Myocyte (in vitro differentiated cells): ENCODE measurements around the gene SH3RF3. TPM values are rescaled to one million over a fixed set of nuclear protein-coding genes. Genes with fewer than 3 reads are reported as not detected.
"Not testable (repeated sequence)": the region's sequence is repeated elsewhere in the genome, so short reads cannot be mapped to it uniquely, and the experiment has no call there.

ENCODE experiments used
- DNase-seq: peaks from one replicate; pipeline ENCODE4 v3.0.0-alpha.2; 2012; ENCODE audit warnings: low read depth
- total RNA-seq: library from RNA; depleted of rRNA; stranded (reverse); fragments of >200 nt; gene quantifications from 2 replicates; pipeline ENCODE4 v1.2.3, GENCODE V29; 2014

The SH3RF3 gene
- total RNA-seq, 1 donor from 2014 or later, result 5.3 TPM

DNA sequence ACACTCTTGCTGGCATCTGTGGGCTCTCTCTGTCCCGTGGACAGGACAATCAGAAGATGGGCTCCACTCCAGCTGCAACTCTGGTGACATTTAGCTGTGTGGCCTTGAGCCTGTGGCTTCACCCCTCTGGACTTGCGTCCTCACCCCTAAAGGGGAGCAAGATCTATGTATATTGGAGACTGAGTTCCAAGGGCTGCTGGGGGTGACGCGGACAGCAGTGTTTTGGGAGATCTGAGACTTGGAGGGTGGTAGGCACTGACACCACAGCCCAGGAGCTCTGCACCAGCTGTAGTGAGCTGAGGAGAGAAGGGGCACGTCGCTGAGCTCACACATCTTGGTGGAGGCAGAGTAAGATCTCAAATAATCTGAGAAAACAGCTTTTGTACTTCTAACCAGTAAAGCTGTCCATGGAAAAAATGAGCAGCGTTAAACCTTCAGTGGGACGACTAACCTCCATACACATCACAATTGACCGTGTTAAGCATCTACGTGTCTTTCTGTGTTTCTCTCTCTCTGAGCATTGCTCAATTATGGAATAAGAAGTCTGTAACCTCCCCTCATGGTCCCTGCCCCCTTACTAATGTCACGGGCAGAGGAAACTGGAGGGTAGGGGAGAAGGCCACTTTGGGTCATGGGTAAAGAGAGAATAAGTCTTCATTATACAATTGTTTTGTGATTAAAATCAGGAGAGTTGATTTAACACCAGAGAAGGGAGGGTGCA lies 85.8 kb downstream of the SH3RF3 start:
- no peak for DNase-seq

DNA sequence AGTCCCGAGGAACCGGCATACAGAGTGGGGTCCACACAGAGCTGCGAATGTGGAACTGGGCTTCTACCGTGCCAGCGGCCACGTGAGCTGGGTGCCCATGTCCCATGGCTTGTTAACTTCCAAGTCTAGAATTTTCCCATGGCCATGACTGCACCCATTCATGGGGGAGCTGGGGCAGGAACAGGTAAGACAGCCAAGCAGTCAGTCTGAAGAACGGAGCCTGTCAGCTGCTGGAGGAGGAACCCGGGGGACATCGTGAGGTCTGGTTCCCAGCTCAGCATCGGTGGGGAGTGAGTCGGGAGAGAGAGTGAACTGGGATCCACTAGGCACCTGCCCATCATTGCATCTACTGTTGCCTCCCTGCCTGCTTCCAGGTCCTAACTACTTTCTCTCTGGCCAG lies 86.9 kb downstream of the SH3RF3 start:
- no peak for DNase-seq

DNA sequence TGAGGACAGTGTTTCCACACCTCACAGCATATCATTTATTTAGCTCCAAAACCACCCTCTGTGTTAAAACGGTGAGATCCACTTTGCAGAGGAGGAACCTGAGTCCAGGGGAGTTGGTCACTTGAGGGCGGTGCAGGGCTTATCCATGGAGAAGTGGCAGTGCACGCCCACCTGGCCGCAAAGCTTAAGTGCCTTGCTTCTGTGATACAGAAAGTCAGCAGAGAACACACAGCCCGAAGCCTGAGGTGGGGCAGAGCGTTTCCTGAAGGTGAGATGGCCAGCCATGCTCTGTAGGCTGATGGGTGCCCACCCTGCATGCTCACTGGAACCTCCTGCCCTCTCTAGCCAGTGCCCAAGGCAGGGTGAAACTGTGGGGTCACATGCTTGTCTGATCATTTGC lies 87.3 kb downstream of the SH3RF3 start:
- no peak for DNase-seq

DNA sequence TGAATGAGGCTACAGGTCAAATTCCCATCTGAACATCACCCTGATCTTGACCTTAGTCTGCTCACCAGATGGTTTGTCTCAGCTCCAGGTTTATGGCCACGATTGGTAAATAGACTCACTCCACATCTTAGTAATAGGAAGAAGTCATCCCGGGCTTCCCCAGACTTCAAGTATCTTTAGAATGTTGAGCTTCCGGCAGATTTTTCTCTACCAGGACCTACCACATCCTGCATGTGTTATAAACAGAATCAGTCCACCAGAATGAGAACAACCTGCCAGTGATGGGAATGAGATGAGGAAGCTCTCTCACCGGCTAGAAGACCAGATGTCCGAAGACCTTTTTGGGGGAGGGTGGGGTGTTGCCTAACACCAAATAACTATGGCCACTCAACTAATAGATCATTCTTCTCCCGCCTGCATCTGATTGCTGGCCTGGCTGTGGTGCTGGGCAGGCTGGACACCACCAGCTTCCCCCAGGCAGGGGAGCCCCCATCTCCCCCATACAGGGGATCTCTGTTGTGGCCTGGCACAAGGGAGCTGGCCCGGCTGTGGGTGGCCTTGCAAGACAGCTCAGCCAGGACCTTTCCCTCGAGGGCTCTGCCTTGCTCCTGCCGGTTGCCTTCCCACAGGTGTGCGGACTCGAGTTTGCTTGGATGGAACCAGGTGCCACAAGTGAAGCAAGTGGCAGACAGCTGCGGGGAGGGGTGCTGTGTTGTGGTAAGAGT lies 88.5 kb downstream of the SH3RF3 start:
- peak; percentile 53 for DNase-seq

DNA sequence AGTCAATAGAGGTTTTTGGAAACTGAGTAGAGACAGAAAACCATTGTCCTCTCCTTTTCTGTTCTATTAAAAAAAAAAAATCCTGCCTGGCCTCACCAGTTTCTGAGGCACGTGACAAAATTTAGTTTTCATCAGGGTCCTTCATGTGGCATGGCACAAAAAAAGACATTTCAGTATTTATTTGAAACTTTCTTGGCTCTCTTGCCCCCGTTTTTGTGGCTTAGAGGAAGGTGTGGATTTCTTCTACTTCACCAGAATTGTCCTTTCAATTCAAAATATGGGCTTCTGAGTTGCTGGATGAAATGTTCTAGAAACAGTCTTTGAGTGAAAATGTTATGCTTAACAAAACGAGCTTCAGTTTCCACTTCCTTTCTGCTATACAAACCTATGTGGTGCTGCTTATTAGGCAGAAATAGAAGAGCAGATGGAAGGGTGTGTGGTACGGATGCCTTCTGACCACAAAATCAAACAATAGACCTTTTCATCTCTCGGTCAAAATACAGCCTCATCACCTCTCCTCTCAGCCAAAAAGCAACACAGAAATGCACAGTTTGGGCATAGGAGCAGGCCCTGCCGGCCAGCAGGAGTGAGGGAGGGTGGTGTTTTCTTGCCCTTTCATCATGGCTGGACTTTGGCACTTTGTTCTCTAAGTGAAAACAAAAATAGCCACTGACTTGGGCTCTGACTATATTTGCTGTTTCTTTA lies 89.2 kb downstream of the SH3RF3 start:
- peak; percentile 62 for DNase-seq

DNA sequence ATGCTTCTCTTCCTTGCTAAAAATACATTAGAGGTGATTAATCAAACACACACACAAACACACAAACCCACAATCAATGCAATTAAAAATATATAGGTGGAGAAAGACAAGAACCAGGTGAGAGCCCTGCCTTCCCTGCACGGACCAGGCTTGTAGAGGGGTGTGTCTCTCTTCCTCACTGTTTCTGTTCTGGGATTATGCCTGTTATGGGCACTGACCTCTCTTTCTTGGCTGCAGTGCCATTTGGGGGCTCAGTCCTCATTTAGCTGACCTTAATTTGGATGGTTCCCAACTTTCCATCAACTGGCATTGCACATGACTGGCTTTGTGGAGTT lies 89.8 kb downstream of the SH3RF3 start:
- no peak for DNase-seq

DNA sequence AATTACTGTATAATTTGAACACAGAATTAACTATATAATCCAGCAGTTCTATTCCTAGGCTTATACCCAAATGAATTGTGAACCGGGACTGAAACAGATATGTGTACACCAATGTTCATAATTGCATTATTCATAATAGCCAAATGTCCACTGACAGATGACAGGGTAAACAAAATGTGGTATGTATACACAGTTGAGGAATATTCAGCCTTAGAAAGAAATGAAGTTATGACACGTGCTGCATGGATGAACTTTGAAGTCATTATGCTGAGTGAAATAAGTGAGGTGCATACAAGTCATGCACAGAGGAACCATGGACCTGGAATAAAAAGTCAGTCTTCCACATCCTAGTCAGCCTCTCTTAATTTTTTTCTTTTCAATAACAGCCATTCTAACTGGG lies 91.9 kb downstream of the SH3RF3 start:
- DNase-seq, result no peak

DNA sequence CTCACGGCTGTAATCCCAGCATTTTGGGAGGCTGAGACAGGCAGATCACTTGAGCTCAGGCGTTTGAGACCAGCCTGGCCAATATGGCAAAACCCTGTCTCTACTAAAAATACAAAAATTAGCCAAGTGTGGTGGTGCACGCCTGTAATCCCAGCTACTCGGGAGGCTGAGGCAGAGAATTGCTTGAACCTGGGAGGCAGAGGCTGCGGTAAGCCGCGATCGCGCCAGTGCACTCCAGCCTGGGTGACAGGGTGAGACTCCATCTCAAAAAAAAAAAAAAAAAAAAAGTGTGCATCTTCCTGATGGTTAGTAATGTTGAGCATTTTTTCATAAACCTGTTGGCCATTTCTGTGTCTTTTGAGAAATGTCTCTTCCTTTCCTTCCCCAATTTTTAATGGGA lies 92.3 kb downstream of the SH3RF3 start:
- not testable (repeated sequence) for DNase-seq

DNA sequence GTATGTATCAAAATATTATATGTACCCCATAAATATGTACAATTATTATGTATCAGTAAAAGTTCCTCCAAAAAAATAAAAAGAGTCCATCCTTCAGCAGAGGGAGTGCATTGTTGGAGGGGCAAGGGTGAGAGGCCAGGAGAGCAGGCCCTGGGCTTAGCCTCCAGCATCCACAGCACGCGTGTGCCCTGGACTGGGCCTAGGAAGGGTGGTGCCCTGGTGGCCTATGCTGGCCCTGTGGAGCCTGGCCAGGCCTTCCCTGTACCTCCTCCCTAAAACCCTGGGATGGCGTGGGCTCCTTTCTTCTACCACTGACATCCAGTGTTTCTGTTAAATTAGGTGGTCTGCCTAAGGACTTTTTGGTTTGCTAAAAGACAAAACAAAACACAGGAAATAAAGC lies 93.4 kb downstream of the SH3RF3 start:
- no peak for DNase-seq

DNA sequence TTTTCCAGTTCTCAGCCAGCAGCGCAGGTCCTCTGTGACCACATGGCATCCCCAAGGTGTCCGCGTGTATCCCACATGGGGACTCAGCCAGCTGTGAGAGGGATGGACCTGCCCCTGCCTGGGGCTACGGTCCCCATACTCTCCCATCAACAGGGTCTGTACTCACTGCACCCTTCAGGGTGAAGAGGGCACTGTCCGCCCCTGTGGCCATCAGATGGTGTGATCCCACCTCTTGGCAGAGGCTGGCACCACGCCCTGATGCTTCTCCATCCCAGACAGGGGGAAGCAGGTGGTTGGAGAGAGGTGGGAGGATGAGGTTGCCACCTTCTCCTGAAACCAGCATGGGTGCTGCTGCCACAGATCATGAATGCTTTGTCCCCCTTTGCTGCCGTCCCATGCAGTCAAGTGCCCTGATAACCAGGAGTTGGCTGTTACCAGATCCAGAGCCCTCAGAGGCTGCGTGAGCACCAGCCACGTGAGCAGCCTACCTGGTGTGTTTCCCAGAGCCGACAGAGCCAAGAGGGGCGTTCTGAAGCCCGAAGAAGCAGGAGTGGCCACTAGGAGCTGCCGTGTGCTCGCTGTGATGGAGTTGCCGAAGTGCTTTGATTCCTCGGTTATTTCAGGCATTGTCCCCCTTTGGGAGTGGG lies 93.9 kb downstream of the SH3RF3 start:
- no peak for DNase-seq

DNA sequence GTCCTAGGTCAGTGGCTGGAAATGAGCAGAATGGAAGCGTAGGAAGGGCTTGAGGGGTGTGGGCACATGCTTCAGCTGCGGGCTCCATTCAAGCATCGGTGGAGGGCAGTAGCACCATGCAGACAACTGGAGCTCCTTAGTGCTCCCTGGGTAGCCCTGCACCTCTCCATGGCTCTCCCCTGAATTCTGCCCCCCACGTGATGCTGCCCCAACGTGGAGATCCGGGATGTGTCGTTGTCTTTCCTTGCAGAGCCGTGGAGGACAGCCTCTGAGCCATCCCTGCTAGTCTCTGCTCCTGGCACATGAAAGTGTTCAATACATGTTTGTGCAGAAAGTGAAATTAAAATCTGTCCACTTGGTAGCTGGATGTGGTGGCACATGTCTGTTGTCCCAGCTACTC lies 94.5 kb downstream of the SH3RF3 start:
- DNase-seq, result no peak

DNA sequence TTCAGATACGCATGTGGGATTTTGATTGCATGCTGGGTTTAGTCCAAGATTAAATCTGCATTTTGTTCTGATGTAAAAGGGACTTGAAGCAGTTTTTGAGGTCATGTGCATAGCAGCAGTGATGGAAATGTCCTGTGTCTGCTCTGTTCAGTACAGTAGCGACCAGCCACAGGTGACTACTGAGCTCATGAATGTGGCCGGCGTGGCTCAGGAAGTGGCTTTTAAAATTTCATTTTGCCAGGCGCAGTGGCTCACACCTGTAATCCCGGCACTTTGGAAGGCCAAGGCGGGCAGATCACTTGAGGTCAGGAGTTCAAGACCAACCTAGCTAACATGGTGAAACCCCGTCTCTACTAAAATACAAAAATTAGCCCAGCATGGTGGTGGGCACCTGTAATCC lies 95.3 kb downstream of the SH3RF3 start:
- DNase-seq, result not testable (repeated sequence)

DNA sequence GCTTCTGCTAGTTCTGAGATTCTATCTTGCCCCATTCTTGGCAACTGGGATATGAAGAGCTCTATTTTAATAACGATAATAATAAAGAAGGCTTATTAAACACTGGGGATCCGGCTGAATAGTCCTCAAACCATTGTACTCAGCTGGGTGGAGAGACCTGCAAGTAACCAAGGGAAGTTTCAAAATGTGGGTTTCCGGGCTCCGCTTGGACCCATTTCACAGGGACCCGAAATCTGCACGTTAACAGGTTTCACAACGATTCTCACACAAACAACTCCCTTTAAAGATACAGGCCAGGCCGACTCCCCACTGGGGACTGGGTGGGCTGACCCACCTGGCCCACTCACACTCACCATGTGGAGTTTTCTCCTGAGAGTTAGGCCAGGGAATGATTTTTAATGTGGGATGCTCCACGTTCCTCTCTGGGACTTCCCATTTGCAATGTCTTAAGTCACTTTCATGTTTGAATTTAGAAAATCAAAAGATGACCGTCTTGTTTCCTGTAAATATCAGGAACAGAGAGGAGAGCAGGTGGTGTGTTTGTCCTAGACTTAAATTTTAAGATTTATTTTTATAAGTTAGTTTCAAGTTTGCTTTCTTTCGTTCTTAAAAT lies 96.3 kb downstream of the SH3RF3 start:
- DNase-seq, result no peak

DNA sequence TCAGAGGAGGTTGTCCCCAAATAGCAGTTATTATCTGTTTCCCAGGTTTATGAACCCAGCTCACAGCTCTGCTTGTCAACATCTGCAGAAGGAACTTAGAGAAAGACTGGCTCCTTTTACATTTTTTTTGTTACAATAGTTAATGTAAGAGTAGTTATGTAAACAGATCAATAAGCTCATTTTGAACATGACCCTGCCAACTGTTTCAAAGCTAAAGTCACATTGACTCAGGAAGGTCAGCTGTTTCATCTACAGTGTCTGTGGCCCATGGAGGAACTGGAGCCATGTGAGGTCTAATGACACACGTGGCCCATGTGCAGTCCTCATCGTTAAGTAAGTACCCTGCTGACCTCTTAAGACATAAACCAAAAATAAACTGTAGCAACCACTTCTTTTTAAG lies 97.1 kb downstream of the SH3RF3 start:
- peak; percentile 53 for DNase-seq

DNA sequence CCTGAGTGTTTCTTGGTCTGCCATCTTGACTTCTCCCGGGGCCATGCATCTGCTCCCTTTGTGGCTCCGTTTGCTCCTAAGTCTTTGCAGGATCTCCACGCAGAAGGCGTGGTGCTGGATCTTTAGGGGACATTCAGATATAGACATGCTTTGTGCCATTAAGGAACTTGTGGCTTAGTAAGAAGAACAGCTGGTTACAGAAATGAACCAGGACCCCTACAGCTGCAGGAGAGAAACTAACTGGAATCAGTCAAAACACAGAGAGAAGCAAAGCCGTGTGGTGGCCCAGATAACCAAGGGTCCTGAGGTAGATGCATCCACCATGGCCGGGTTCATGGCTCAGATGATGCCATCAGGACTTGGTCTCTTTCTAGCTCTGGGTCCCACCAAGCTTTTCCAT lies 97.6 kb downstream of the SH3RF3 start:
- DNase-seq, result no peak

DNA sequence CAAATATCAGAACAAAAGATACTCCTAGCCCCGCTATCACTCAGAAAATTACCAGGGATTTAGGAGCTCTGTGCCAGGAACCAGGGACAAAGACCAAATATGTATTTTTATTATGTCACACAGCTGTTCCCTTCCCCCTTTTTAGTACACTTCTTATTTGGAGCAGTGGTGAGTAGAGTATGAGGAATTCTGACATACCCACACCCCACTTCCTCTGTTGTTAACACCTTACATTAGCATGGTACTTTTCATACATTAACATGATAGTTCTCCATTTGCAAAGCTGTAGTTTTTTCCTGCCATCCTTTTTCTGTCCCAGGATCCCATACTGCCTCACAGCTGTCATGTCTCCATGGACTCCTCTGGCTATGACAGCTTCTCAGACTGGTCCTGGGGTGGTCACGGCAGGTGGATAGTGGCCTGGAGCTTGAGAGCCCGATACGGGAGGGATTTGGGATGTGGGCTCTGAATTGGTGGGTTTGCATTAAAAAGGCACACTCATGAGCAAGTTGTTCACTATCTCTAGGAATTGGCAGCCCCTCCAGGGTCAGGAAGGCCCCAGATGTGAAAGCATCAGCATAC lies 100.2 kb downstream of the SH3RF3 start:
- peak; percentile 46 for DNase-seq

DNA sequence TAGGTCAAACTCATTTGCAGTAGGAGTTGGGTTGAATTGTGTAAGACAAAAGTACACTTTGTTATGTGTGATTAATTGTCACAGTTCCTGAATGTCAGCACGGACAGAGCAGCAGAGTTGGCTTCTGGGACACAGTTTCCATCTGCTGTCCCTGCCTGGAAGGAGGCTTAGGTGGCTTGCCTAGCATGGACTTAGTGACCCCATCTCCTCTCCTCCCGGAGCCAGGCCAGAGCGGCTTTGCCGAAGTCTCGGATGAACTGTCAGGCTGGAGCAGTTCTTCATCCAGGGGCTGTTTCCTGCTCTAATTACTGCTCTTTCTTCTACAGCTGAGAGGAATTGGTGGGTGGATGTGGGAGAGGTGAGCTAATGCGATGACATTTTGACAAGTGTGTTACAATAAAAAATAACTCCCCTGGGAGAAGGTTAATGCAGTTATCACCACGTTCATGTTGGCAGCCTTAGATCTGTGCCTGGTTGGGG lies 102.0 kb downstream of the SH3RF3 start:
- DNase-seq, result no peak

DNA sequence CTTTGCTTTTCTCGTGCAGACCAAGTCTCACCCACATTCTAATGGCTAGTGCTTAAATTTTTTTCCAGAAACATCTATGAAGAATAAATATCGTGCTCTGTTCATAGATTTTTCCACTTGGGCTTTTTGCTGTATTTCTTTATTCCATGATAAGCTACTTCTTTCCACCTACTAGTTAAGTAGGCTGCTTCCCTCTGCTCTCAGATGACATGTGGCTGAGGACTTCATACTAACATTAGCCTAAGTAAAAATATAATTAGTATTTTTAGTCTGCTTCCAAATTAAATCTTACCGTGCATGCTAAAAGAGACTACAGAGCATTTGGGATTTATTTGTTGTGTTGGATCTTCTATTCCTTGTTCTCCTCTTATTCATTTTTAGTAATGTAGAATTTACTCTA lies 102.4 kb downstream of the SH3RF3 start:
- DNase-seq, result no peak

DNA sequence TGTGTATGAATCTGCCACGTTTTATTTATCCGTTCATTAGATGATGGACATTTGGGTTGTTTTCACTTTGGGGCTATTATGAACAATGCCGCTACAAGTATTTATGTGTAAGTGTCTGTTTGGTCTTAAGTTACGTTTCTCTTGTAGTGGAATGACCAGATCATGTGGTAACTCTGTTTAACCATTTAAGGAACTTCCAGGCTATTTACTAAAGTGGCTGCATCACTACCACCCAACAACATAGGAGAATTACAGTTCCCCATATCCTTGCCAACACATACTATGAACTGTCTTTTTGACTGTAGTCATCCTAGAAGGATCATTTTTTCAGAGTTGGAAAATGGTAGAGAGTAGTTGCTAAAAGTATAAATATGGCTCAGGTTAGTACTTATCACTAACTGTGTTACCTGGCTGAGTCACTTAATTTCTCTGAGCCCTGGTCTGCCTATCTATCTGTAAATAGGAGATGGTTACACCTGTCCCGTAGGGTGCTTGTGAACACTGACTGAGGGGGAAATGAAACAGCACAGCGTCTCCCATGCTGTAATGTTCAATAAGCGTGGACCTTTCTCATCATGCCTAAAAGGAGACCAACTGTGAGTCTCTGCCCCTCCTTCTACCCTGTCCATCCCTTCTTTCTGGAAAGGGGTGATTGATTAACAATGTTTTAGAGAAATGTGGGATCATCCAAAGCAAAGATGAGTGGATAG lies 103.1 kb downstream of the SH3RF3 start:
- DNase-seq, result no peak

DNA sequence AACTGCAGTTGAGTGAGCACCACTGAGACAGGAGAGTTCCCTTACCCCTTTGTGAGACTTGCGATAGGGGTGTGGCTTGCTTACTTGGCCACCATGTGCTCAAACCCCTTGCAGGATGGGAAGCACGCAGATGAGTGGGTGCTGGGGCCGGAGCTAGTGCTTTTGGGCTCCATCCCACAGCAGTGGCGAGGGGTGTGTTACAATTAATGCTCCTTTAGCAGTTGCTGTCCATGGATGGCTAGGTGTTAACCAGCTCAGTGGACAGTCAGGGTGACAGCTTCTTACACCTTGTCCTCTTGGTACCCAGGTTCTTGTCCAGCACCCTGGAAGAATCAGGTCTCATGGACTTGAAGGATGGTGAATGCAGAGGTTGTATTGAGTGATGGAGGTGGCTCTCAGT lies 103.9 kb downstream of the SH3RF3 start:
- no peak for DNase-seq
